Left ventricle myocardium superior (tissue), 1 donor: ENCODE measurements around the gene SIGMAR1. TPM values are rescaled to one million over a fixed set of nuclear protein-coding genes. Genes with fewer than 3 reads are reported as not detected.

Experiments
- ATAC-seq: fragments of 200-7000 bp; cut with Tn5 transposase; one replicate; pipeline ENCODE4 v1.9.1; 2020; ENCODE audit warnings: mild to moderate bottlenecking, moderate library complexity
- DNase-seq: peaks from one replicate; pipeline ENCODE4 v3.0.0-alpha.2; 2020
- intact Hi-C: fragments of 100-400 bp; cut with micrococcal nuclease; formaldehyde crosslinking; loops from one replicate; pipeline ENCODE4 v1.11.0; 2022
- total RNA-seq: library from RNA; stranded (reverse); fragmentation: NEBNext Ultra II Directional; extraction: Animal tissue kit (Norgen Biotek cat#: 25700); gene quantifications from one replicate; pipeline ENCODE4 v1.2.1, GENCODE V29; 2021
- donor health status: DM: no; HTN: yes; CAD: no; lungs with severe emphysema.

The SIGMAR1 gene
- total RNA-seq, 1 donor from 2014 or later, result 23.1 TPM

- intact Hi-C loops, result no loop called here
- peak; percentile 93 for DNase-seq
- peak; percentile 95 for ATAC-seq
Observed at GRCh38 chr9:34611811-34612787, 25.5 kb downstream of the SIGMAR1 start, which contains the start of gene RPP25L. Gene RPP25L, minus strand, starts transcription at chr9:34612097. Its CDS starts 801 bp downstream, at chr9:34611296.

GRCh38 chr9:34611251-34611810 lies 26.3 kb downstream of the SIGMAR1 start:
- DNase-seq, result no peak
- intact Hi-C loops, result no loop called here
- peak; percentile 34 for ATAC-seq

GRCh38 chr9:34610434-34611206 lies 27.0 kb downstream of the SIGMAR1 start:
- ATAC-seq, result peak; percentile 34
- intact Hi-C loops, result no loop called here
- peak; percentile 54 for DNase-seq

- ATAC-seq (no peak), DNase-seq (no peak)
- intact Hi-C loops, result loop anchor here (10.0 kb wide), 1 partner anchor 273 kb away; no protein-coding TSS in a partner anchor
Observed at GRCh38 chr9:34607331-34607730, 30.3 kb downstream of the SIGMAR1 start.

- ATAC-seq, result no peak
- intact Hi-C loops, result loop anchor here (10.0 kb wide), 1 partner anchor 272 kb away; no protein-coding TSS in a partner anchor
- no peak for DNase-seq
Observed at GRCh38 chr9:34606905-34607304, 30.7 kb downstream of the SIGMAR1 start.

GRCh38 chr9:34606190-34606589 lies 31.4 kb downstream of the SIGMAR1 start:
- intact Hi-C loops, result loop anchor here (10.0 kb wide), 1 partner anchor 271 kb away; no protein-coding TSS in a partner anchor
- ATAC-seq, result no peak

GRCh38 chr9:34603610-34604231 lies 33.9 kb downstream of the SIGMAR1 start:
- peak; percentile 90 for DNase-seq
- intact Hi-C loops, result loop anchor here (10.0 kb wide), 1 partner anchor 269 kb away; no protein-coding TSS in a partner anchor
- ATAC-seq, result peak; percentile 91

More at GRCh38 chr9:34606190-34606589, 31.4 kb downstream of the SIGMAR1 start:
- DNase-seq, result no peak

- ATAC-seq, result no peak
- intact Hi-C loops, result loop anchor here (10.0 kb wide), 1 partner anchor 267 kb away; no protein-coding TSS in a partner anchor
- no peak for DNase-seq
Observed at GRCh38 chr9:34601937-34602573, 35.5 kb downstream of the SIGMAR1 start.

- no peak for DNase-seq
- intact Hi-C loops, result loop anchor here (10.0 kb wide), 1 partner anchor 266 kb away; no protein-coding TSS in a partner anchor
- ATAC-seq, result no peak
Observed at GRCh38 chr9:34600908-34601307, 36.7 kb downstream of the SIGMAR1 start.

GRCh38 chr9:34599546-34599945 lies 38.0 kb downstream of the SIGMAR1 start:
- DNase-seq (no peak), ATAC-seq (no peak)

GRCh38 chr9:34594177-34594576 lies 43.4 kb downstream of the SIGMAR1 start:
- DNase-seq, result peak; percentile 68

More at GRCh38 chr9:34599546-34599945, 38.0 kb downstream of the SIGMAR1 start:
- intact Hi-C loops, result no loop called here

GRCh38 chr9:34592895-34593601 lies 44.5 kb downstream of the SIGMAR1 start:
- ATAC-seq, result peak; percentile 83
- intact Hi-C loops, result no loop called here
- peak; percentile 90 for DNase-seq

More at GRCh38 chr9:34594177-34594576, 43.4 kb downstream of the SIGMAR1 start:
- ATAC-seq, result no peak
- intact Hi-C loops, result no loop called here

- ATAC-seq, result no peak
- no peak for DNase-seq
- intact Hi-C loops, result no loop called here
Observed at GRCh38 chr9:34591917-34592866, 45.4 kb downstream of the SIGMAR1 start.

- ATAC-seq (peak; percentile 87), DNase-seq (peak; percentile 93)
- intact Hi-C loops, result no loop called here
Observed at GRCh38 chr9:34591248-34591916, 46.2 kb downstream of the SIGMAR1 start.

GRCh38 chr9:34590381-34591247 lies 47.0 kb downstream of the SIGMAR1 start:
- ATAC-seq (peak; percentile 12), DNase-seq (peak; percentile 58)
- intact Hi-C loops, result no loop called here
